GM18502 (cell line): ENCODE results near the gene P3H3.

ENCODE experiments used
- ATAC-seq: cut with Tn5 transposase; IDR thresholded peaks from one replicate; pipeline ENCODE4 v1.9.1; 2021; ENCODE audit warnings: mild to moderate bottlenecking; ENCODE audit not compliant: unreplicated experiment, poor library complexity

The P3H3 gene

GRCh38 chr12:6842075-6842474, 13.9 kb downstream of the P3H3 start:
- no peak for ATAC-seq

DNA sequence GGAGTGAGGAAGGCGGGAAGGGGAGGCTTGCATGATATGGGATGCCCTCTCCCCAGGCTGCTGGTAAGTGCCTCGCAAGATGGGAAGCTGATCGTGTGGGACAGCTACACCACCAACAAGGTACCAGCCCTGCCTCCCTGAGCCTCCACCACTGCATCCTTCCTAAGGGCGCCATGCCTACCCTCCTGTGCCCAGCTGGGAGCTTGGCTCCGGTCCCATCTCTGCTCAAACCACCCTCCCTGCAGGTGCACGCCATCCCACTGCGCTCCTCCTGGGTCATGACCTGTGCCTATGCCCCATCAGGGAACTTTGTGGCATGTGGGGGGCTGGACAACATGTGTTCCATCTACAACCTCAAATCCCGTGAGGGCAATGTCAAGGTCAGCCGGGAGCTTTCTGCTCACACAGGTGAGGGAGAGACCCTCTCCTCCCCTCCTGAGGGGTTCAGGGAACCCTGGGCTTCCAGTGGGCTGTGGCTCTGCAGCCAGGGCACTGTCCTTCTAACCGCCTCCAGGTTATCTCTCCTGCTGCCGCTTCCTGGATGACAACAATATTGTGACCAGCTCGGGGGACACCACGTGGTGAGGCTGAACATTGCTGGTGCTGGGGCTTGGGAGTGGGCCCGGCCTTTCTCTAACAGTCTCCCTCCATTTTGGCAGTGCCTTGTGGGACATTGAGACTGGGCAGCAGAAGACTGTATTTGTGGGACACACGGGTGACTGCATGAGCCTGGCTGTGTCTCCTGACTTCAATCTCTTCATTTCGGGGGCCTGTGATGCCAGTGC, 15.1 kb downstream of the P3H3 start:
- ATAC-seq = no peak

- no peak for ATAC-seq
Measured at GRCh38 chr12:6845395-6845794, 17.2 kb downstream of the P3H3 start.

DNA sequence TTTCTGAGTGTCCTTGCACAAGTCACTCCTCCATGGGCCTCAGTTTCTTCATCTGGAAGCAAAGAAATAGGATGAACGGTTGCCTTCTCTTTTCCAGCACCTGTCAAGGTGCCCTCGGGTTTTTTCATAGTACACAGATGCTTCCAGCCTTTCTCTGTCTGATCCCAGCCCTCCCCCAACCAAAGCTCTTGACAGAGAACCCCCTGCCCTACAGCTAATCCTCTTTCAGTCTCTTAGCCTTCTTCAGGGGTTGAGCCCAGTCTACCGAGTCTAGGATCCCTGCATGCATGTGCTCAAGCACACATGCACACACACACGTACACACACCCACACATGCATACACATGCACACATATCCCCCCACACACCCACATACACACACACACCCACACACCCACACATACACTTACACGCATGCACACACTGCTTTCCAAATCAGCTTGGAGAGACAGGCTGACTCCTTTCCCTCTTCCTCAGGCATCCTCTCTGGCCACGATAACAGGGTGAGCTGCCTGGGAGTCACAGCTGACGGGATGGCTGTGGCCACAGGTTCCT, 18.2 kb downstream of the P3H3 start:
- no peak for ATAC-seq

- ATAC-seq = no peak
Measured at GRCh38 chr12:6847676-6848075, 19.5 kb downstream of the P3H3 start.

- ATAC-seq = no peak
Measured at GRCh38 chr12:6849427-6849826, 21.2 kb downstream of the P3H3 start.

GRCh38 chr12:6849976-6850560, 21.9 kb downstream of the P3H3 start:
- ATAC-seq = no peak

- ATAC-seq = no peak
Measured at GRCh38 chr12:6850796-6851152, 22.6 kb downstream of the P3H3 start.

GRCh38 chr12:6851153-6851920, 23.1 kb downstream of the P3H3 start, which contains the start of gene CDCA3:
Gene CDCA3, minus strand, starts transcription at chr12:6851286. Its CDS starts 334 bp downstream, at chr12:6850952.
- ATAC-seq = peak; percentile 54

- ATAC-seq = peak; percentile 70
Measured at GRCh38 chr12:6851921-6852650, 23.9 kb downstream of the P3H3 start, which contains the start of gene USP5. Gene USP5, plus strand, starts transcription at chr12:6852150. Its CDS starts 30 bp downstream, at chr12:6852180.

GRCh38 chr12:6852651-6853354, 24.6 kb downstream of the P3H3 start:
- no peak for ATAC-seq

DNA sequence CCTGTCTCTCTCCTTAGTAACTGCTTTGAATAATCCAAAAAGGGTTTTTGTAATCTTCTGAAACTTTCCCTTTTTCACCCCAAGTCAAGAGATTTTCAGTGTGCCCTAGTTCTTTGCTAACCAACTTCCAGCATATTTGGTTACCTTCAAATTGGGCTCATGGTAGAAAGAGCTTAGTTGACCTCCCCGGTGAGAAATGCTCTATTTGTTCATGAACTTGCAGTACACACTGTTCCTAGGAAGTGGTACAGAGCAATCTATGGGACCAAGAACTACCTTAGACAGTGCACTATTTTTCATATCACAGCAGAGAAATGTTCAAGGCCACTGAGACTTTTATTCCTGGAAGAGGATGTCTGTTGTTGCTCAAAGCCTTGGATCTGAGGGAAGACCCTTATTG, 25.4 kb downstream of the P3H3 start:
- no peak for ATAC-seq

DNA sequence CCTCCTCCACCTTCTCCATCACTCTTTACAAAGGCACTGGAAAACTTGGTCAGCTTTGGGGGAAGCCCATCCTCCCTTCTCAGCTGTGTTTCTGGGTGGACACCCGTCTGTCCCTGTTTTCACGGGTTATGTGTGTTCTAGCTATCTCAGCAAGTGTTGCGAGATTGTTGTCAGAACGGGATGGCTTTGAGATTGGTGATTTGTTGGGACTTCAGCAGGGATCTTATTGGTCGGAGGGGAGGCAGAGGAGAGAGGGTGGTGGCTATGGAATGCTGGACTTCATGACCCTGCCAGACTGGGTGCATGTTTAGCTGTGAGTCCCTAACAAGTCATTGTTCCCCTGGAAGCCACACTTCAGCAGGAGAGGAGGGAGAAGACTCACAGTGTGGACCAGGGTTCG, 25.8 kb downstream of the P3H3 start:
- no peak for ATAC-seq

GRCh38 chr12:6855322-6855721, 27.1 kb downstream of the P3H3 start:
- ATAC-seq = no peak

DNA sequence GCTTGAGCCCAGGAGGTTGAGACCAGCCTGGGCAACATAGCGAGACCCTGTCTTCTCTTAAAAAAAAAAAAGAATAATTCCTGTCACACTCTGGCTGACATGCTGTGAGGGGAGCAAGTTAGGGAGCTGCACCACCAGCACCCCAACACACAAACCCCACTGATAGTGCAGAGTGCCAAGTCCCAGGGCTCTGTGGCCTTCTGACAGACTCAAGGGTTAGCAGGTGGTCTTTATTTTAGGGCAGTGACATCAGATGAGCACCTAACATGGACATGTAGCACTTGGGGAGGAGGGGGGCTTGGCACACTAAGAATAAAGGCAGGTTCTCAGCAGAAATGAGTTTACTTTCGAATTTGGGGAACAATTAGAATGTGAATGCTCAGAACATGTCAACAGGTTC, 30.6 kb downstream of the P3H3 start:
- no peak for ATAC-seq

DNA sequence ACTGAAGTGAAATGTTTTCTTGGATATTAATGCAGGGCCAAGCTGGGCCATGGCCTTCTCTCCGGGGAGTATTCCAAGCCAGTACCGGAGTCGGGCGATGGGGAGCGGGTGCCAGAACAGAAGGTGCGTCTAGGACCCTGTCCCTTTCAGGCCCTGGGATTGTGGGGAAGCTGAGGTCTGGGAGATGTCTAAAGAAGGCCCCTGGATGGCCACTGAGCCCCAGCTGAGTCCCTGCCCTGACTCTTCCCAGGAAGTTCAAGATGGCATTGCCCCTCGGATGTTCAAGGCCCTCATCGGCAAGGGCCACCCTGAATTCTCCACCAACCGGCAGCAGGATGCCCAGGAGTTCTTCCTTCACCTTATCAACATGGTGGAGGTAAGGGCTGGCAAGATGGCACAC, 31.9 kb downstream of the P3H3 start:
- no peak for ATAC-seq

GRCh38 chr12:6860942-6861341, 32.7 kb downstream of the P3H3 start:
- ATAC-seq = no peak

DNA sequence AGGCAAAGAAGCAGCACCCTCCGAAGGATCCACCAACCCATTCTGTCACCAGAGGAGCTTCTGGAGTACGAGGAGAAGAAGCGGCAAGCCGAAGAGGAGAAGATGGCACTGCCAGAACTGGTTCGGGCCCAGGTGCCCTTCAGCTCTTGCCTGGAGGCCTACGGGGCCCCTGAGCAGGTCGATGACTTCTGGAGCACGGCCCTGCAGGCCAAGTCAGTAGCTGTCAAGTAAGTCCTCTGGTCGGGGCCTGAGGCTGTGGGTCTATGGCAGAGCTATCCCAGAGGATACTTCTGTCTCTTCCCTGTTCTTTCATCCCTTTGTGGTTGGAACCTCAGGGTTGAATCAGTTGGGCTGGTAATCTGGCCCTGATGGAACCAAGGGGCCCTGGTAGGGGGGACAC, 33.2 kb downstream of the P3H3 start:
- no peak for ATAC-seq

- no peak for ATAC-seq
Measured at GRCh38 chr12:6863033-6863432, 34.8 kb downstream of the P3H3 start.
